ENCODE data around the gene SUFU. TPM values are rescaled to one million over a fixed set of nuclear protein-coding genes. Genes with fewer than 3 reads are reported as not detected.

SUFU gene
- total RNA-seq, 1 experiment from 2014 or later, result 13.1 TPM

- DNase-seq (ENCODE audit: low spot score) (no peak), ATAC-seq (no peak)
- Mint-ChIP-seq H3K9me3 (no peaks in the 10 kb centered on the region), H3K4me1 (peaks cover 25% of the 10 kb centered on the region), H3K36me3 (peaks cover 28% of the 10 kb centered on the region), H3K4me3 (no peak overlapping the region), H3K27ac (no peak overlapping the region), H3K27me3 (ENCODE audit: low read depth) (no peaks in the 10 kb centered on the region; the same call in 1 of the 2 replicates)
- ChIA-PET POLR2A (interaction anchor here (1.5 kb wide), 1 partner anchor 13 kb away, joined by 4 read pairs; no protein-coding TSS in a partner anchor), CTCF (interaction anchor here (0.5 to 2.3 kb wide), 3 partner anchors 10 to 69 kb away, joined by 4 to 10 read pairs (median 6); partner anchors contain the start of gene TRIM8)
- TF ChIP-seq ZNF232 (CRISPR knock-in tag; IDR thresholded peaks at IDR 0.05), result no peak
- no peak for TF ChIP-seq MXD4 (CRISPR knock-in tag; IDR thresholded peaks at IDR 0.05; ENCODE audit: borderline replicate concordance)
These were observed 150.8 kb downstream of the SUFU start for GRCh38 chr10:102654566-102654965.

GRCh38 chr10:102654969-102655368, 151.2 kb downstream of the SUFU start:
- Mint-ChIP-seq H3K4me1 (peaks cover 23% of the 10 kb centered on the region), H3K36me3 (peaks cover 28% of the 10 kb centered on the region), H3K4me3 (no peak overlapping the region), H3K27me3 (ENCODE audit: low read depth) (no peaks in the 10 kb centered on the region; the same call in 1 of the 2 replicates), H3K9me3 (no peaks in the 10 kb centered on the region), H3K27ac (no peak overlapping the region)
- ChIA-PET CTCF (interaction anchor here (0.5 to 2.3 kb wide), 2 partner anchors 24 to 69 kb away, joined by 4 to 10 read pairs; no protein-coding TSS in a partner anchor), POLR2A (no interaction called here)
- no peak for ATAC-seq
- TF ChIP-seq PRDM15 (CRISPR knock-in tag; IDR thresholded peaks at IDR 0.05) (no peak), CREB1 (CRISPR knock-in tag; IDR thresholded peaks at IDR 0.05) (no peak), FOXP1 (CRISPR knock-in tag; IDR thresholded peaks at IDR 0.05; ENCODE audit: borderline replicate concordance) (no peak), JAZF1 (CRISPR knock-in tag; IDR thresholded peaks at IDR 0.05) (no peak), SMAD3 (CRISPR knock-in tag; IDR thresholded peaks at IDR 0.05; ENCODE audit: borderline replicate concordance) (no peak), TP53 (CRISPR knock-in tag; IDR thresholded peaks at IDR 0.05) (no peak), MYBL2 (CRISPR knock-in tag; IDR thresholded peaks at IDR 0.05) (no peak), ZNF512 (CRISPR knock-in tag; IDR thresholded peaks at IDR 0.05; ENCODE audit: borderline replicate concordance) (no peak), IRF1 (CRISPR knock-in tag; IDR thresholded peaks at IDR 0.05) (no peak), FOXJ3 (CRISPR knock-in tag; IDR thresholded peaks at IDR 0.05; ENCODE audit: borderline replicate concordance) (no peak), ELF4 (CRISPR knock-in tag; IDR thresholded peaks at IDR 0.05; ENCODE audit: low read depth) (no peak), IRF2 (CRISPR knock-in tag; IDR thresholded peaks at IDR 0.05; ENCODE audit: borderline replicate concordance, low read depth) (no peak), E2F5 (CRISPR knock-in tag; IDR thresholded peaks at IDR 0.05) (no peak), FOXK1 (CRISPR knock-in tag; IDR thresholded peaks at IDR 0.05) (no peak), SP1 (CRISPR knock-in tag; conservative IDR thresholded peaks at IDR 0.05) (no peak)
- no peak for DNase-seq (ENCODE audit: low spot score)
